ENCODE measurements around the gene ITGB7. TPM values are rescaled to one million over a fixed set of nuclear protein-coding genes. Genes with fewer than 3 reads are reported as not detected.
A peak's percentile ranks its signal among the peaks of the same experiment; 100 is the strongest.

Gene ITGB7
- total RNA-seq, 4 donors from 2014 or later = 6.5 to 13.2 (median 7.8) TPM

DNA sequence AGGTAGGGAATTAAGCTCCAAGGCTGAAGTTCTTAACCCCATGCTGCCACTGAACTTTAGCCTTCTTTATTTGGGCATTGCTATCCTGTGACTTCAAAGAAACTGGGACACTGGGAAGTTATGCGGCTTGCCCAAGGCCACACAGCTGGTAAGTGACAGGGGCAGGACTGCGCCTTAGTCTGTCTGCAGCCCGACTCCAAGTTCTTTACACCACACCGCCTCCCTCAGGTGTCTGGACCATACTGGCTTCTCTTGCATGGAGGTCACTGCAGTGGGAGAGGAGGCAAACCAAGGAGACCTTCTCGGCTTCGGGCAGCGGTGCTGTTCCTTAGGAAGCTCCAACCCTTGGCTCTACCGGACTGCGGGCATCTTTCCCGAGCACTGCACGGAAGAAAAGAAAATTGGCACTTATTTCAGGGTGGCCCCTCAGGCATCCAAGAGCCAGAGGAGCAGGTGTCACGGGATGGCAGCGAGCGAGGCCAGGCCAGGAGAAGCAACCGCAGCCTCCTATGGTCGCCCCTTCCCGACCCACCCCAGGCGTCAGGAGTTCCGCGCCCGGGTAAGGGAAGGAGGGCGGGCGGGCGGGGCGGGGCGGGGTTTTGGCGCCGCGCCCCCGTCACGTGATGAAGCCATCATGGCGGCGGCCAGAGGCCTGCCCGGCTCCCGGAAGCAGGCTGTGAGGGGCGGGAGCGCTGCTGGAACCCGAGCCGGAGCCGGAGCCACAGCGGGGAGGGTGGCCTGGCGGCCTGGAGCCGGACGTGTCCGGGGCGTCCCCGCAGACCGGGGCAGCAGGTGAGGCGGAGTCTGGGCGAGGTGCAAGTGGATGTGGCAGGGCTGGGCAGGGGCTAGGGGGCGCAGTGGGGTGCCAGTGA lies 44.7 kb upstream of the ITGB7 start:
- peak; percentile 72 to 95 for DNase-seq (ENCODE audit: low spot score in 2 of 2)
- 0% methylated on average over 24 to 33 of the region's 51 CpGs for WGBS, 2 donors
- intact Hi-C loops (cut with DNase I; ENCODE audit: low total_unique reads) = no loop called here
- H3K4me3 ChIP-seq (ENCODE audit: low read depth, poor library complexity, severe bottlenecking) = peak overlapping the region; percentile 58
- TF ChIP-seq, protein P1, sequence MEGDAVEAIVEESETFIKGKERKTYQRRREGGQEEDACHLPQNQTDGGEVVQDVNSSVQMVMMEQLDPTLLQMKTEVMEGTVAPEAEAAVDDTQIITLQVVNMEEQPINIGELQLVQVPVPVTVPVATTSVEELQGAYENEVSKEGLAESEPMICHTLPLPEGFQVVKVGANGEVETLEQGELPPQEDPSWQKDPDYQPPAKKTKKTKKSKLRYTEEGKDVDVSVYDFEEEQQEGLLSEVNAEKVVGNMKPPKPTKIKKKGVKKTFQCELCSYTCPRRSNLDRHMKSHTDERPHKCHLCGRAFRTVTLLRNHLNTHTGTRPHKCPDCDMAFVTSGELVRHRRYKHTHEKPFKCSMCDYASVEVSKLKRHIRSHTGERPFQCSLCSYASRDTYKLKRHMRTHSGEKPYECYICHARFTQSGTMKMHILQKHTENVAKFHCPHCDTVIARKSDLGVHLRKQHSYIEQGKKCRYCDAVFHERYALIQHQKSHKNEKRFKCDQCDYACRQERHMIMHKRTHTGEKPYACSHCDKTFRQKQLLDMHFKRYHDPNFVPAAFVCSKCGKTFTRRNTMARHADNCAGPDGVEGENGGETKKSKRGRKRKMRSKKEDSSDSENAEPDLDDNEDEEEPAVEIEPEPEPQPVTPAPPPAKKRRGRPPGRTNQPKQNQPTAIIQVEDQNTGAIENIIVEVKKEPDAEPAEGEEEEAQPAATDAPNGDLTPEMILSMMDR (IDR thresholded peaks at IDR 0.05) = no peak
- no peak for TF ChIP-seq POLR2A (IDR thresholded peaks at IDR 0.05)

DNA sequence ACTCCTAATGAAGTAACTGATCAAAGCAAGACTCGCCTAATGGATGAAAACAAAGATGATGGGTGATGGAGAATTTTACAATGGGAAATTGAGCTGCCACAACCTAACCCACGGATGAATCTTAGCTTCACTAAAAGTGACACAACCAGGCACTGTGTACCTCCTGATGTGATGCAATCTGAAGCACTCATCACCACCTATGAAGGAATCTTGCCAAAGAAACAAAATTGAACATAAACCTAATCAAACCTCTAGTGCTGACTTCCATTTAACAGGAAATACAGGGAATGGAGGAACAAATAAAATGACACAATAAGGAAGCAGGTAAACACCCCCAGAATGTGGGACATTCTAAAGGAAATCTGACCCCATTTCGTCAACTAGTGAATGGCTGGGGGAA lies 38.2 kb upstream of the ITGB7 start:
- TF ChIP-seq POLR2A (IDR thresholded peaks at IDR 0.05) = no peak
- TF ChIP-seq, protein P1 (IDR thresholded peaks at IDR 0.05) = no peak
- no peak for DNase-seq (ENCODE audit: low spot score in 2 of 2)
- intact Hi-C loops (cut with DNase I; ENCODE audit: low total_unique reads) = no loop called here
- 78 to 83% methylated on average over 3 of the region's 3 CpGs for WGBS, 2 donors
- no peak overlapping the region for H3K4me3 ChIP-seq (ENCODE audit: low read depth, poor library complexity, severe bottlenecking)

DNA sequence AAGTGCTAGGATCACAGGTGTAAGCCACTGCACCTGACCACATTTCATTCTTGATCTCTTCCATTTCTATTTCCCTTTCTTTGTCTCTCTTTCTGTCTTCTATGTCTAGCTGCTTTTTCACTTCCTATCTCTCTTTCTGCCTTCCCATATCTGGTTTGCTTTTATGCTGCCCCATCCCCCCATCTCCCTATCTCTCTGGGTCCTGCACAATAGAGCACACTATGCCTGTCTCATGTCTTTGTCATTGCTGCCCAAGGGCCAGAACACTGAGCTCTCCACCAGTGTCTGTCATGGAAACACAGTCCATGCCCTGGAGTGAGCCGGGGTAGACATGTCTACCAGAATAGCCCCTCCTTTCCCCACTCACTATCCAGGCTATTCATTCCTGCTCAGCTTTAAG lies 37.3 kb upstream of the ITGB7 start:
- intact Hi-C loops (cut with DNase I; ENCODE audit: low total_unique reads) = no loop called here
- WGBS, 2 donors = 75 to 77% methylated on average over 1 of the region's 1 CpG
- TF ChIP-seq, protein P1 (IDR thresholded peaks at IDR 0.05) = no peak
- no peak for TF ChIP-seq POLR2A (IDR thresholded peaks at IDR 0.05)
- no peak for DNase-seq (ENCODE audit: low spot score in 2 of 2)
- H3K4me3 ChIP-seq (ENCODE audit: low read depth, poor library complexity, severe bottlenecking) = no peak overlapping the region

DNA sequence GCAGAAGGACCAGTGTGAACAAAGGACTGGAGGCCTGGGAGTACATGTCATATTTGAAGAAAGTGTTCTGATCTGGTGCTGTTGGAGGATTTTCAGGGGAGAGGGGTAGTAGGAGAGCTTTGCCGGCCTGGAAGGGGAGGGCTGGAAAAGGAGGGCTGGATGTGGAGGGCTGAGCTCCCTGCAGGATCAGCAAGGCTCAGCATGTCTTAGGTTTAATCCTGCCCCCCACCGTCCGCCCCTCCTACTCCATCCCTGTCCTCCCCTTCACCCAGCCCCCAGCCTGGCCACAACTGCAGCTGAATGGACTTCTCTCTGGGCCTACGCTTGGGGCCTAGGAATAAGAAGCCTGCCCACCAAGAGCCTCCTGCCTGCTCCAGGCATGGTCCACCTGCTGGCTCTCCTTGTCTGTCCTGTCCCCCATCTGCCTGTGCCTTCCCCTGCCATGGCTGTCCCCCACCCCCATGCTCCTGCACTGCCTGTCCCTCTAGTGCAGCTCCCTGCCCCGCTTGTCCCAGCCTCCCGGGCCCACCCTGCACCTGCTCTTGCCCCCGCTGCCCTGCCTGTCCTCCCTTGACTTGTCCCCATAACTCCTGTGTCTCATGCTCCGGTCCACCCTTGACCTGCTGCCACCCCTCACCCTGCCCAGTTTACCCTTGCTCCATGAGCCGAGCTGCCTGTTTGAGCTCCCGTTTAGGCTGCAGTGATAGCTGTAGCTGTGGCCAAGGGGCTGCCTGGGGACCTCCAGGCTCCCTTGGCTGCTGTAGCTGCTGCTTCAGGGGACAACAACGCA lies 34.8 kb upstream of the ITGB7 start:
- H3K4me3 ChIP-seq (ENCODE audit: low read depth, poor library complexity, severe bottlenecking) = no peak overlapping the region
- DNase-seq (ENCODE audit: low spot score in 2 of 2) = no peak
- intact Hi-C loops (cut with DNase I; ENCODE audit: low total_unique reads) = no loop called here
- WGBS, 2 donors = 80 to 89% methylated on average over 11 of the region's 11 CpGs
- no peak for TF ChIP-seq POLR2A (IDR thresholded peaks at IDR 0.05)

DNA sequence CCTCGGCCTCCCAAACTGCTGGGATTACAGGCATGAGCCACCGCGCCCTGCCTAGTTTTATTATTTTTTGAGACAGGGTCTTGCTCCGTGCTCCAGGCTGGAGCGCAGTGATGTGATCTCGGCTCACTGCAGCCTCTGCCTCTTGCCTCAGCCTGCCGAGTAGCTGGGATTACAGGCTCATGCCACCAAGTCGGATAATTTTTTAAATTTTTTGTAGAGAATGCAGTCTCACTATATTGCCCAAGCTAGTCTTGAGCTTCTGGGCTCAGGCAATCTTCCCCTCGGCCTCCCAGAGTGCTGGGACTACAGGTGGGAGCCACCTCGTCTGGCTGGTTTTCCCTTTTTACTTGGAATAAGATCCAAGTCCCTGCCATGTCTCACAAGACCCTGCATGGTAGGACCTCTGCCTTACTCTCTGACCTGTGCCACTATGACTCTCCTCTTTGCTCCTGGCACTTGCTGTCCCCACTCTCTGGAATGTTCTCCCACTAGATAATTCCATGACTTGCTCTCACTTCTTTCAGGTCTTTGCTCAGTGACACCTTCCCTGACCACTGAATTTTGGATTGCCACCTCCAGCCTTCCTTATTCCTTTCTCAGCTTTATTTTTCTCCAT lies 32.7 kb upstream of the ITGB7 start:
- DNase-seq (ENCODE audit: low spot score in 2 of 2) = no peak
- no peak for TF ChIP-seq POLR2A (IDR thresholded peaks at IDR 0.05)
- TF ChIP-seq, protein P1 (IDR thresholded peaks at IDR 0.05) = no peak
- intact Hi-C loops (cut with DNase I; ENCODE audit: low total_unique reads) = no loop called here
- H3K4me3 ChIP-seq (ENCODE audit: low read depth, poor library complexity, severe bottlenecking) = no peak overlapping the region
- WGBS, 2 donors = 93 to 94% methylated on average over 10 of the region's 10 CpGs

Data from lower leg skin (tissue), 4 donors.